Activated naive CD8-positive, alpha-beta T cell treated with anti-CD3 and anti-CD28 coated beads for 36 hours (primary cell): ENCODE results near the gene CPEB4. TPM values are rescaled to one million over a fixed set of nuclear protein-coding genes. Genes with fewer than 3 reads are reported as not detected.

ENCODE experiments used
- DNase-seq: peaks from one replicate; pipeline ENCODE4 v3.0.0; 2021
- H3K27ac Mint-ChIP-seq: one replicate; pipeline ENCODE4 v1.8.0; 2022; ENCODE audit warnings: mild to moderate bottlenecking, moderate library complexity, mixed read lengths
- H3K27me3 Mint-ChIP-seq: one replicate; pipeline ENCODE4 v1.8.0; 2022; ENCODE audit warnings: mild to moderate bottlenecking, mixed read lengths
- H3K36me3 Mint-ChIP-seq: one replicate; pipeline ENCODE4 v1.8.0; 2021; ENCODE audit warnings: mild to moderate bottlenecking, mixed read lengths
- H3K4me1 Mint-ChIP-seq: one replicate; pipeline ENCODE4 v1.8.0; 2021; ENCODE audit warnings: mixed read lengths
- H3K4me3 Mint-ChIP-seq: one replicate; pipeline ENCODE4 v1.8.0; 2022; ENCODE audit warnings: mild to moderate bottlenecking, moderate library complexity, mixed read lengths
- H3K9me3 Mint-ChIP-seq: one replicate; pipeline ENCODE4 v1.8.0; 2022; ENCODE audit warnings: mixed read lengths
- total RNA-seq, 2 experiments: library from RNA; stranded (reverse); gene quantifications; one replicate each; pipeline ENCODE4 v1.2.3, GENCODE V29; 2021

CPEB4 gene
- total RNA-seq, 2 experiments from 2014 or later, result 7.4 to 8.4 TPM

DNA sequence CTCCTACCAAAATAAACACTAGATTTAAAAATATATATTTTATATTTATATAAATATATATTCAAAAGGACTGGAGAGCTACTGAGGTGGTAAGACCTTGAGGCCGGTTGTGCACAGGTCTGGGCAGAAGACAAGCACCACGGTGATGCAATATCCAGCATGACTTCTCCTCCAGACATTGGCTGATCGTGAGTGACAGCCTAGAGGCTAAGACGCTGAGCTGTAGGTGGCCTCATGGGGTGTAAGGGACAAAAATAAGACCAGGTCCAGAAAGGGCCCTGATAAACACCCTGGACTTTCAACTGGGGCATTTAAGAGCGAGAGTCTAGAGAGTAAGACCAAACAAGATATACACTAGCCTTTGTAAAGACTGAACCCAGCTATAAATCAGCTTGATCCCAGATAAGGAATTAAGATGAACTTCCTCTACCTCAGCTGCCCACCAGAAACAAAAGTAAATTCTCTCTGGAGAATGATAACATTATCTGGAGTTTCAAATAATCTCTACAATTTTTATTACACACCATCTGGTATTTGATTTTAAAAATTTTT is 86.6 kb downstream of the CPEB4 start:
- no peak overlapping the region for H3K4me3 Mint-ChIP-seq
- no peak overlapping the region for H3K27ac Mint-ChIP-seq
- peaks cover 21% of the 10 kb centered on the region for H3K27me3 Mint-ChIP-seq
- H3K9me3 Mint-ChIP-seq, result no peaks in the 10 kb centered on the region
- no peak for DNase-seq
- peaks cover 7% of the 10 kb centered on the region for H3K4me1 Mint-ChIP-seq
- H3K36me3 Mint-ChIP-seq, result no peaks in the 10 kb centered on the region

DNA sequence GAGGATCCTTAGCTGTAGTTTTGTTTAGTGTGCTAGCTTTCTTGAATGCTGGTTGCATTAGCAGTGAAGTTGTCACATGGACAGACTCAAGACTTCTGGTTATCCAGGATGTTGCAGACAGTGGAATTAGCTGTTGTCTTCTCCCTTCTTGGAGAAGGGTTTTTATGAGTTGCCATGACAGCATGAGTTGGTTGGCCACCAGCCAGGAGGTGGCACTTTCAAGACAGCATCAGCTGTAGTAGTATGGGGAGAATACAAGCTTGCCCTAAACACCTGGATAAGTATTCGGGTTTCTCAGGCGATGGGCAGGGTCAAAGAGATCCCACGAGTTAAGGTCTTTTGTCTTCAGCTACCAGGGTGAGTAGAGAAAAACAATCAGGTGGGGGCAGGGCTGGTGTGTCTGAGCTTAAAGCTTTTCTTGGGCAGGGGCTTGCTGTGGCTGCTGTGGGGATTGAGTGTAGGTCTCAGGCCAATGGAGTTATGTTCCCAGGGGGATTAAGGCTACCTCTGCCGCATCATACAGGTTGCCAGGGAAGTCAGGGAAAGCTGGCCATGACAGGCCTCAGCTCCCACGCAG is 93.1 kb downstream of the CPEB4 start:
- H3K4me1 Mint-ChIP-seq, result no peaks in the 10 kb centered on the region
- H3K27me3 Mint-ChIP-seq, result peaks cover 35% of the 10 kb centered on the region
- no peak overlapping the region for H3K4me3 Mint-ChIP-seq
- no peaks in the 10 kb centered on the region for H3K36me3 Mint-ChIP-seq
- DNase-seq, result no peak
- peaks cover 8% of the 10 kb centered on the region for H3K9me3 Mint-ChIP-seq
- no peak overlapping the region for H3K27ac Mint-ChIP-seq

DNA sequence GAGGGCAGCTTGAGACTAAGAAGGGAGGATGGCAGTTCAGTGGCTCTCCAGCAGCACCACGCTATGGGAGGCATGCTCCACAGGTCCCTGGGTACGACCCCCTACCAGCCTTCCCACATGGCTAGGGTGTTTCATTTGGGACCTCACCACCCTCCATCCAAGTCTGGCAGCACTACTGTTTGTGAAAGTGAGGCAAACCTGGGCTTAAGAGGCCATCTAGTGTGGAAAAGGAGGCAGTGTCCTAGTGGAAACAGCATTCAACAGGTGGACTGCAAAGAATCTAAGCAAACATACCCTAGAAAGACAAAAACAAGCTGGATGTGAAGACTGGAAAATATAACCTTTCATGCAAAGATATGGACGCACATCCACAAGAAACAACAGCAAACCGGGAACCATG is 96.1 kb downstream of the CPEB4 start:
- Mint-ChIP-seq H3K4me3 (no peak overlapping the region), H3K36me3 (no peaks in the 10 kb centered on the region), H3K27me3 (peaks cover 22% of the 10 kb centered on the region), H3K4me1 (no peaks in the 10 kb centered on the region), H3K27ac (no peak overlapping the region), H3K9me3 (peaks cover 8% of the 10 kb centered on the region)
- DNase-seq, result no peak

DNA sequence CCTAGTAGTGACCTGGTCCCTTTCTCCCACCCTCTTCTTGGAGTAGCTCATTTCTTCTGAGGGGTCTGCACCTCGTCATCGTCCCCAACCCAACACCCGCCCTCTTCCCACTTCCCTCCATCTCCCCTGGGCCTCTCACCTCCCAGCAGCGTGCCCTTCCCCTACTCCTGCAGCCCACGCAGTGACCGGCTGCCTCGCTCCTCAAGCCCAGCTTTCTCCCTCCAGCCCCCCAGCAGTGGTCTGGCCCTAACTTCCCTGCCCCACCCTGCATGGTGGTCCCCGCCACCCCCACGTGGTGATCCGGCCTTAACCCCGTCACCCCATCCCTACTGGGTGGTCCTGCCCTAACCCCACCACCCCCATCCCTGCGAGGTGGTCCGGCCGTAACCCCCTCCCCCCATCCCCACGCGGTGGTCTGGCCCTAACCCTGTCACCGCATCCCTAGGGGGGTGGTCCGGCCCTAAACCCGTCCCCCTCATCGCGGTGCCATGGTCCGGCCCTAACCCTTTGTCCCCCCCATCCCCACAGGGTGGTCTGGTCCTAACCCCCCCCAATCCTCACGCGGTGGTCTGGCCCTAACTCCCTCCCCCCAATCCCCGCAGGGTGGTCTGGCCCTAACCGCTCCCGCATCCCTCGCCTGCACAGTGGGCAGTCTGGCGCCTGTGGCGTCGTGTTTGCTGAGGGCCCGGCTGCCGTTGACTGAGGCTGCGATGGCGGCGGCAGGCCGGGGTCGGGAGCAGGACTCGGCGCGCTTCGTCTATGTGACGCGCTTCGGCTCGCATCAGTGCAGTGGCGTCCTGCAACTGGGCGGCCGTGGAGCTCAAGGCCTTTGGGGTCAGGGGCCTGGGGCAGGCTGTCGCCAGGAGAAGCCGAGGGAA is 100.6 kb downstream of the CPEB4 start, which contains the start of gene C5orf47:
C5orf47 (plus strand) TSS at position 617 of the 878 bp plus-strand sequence; CDS start at position 711, 94 bp downstream.
- Mint-ChIP-seq H3K36me3 (no peaks in the 10 kb centered on the region), H3K4me3 (no peak within 1 kb of the TSS), H3K27me3 (peaks cover 4% of the 10 kb centered on the region), H3K4me1 (no peaks in the 10 kb centered on the region), H3K9me3 (peaks cover 3% of the 10 kb centered on the region), H3K27ac (no peak within 1 kb of the TSS)
- no peak for DNase-seq

GRCh38 chr5:173989432-173990082 is 101.4 kb downstream of the CPEB4 start:
- Mint-ChIP-seq H3K36me3 (no peaks in the 10 kb centered on the region), H3K27ac (no peak overlapping the region), H3K4me3 (no peak overlapping the region), H3K27me3 (peaks cover 4% of the 10 kb centered on the region), H3K9me3 (peaks cover 3% of the 10 kb centered on the region), H3K4me1 (no peaks in the 10 kb centered on the region)
- DNase-seq, result no peak

DNA sequence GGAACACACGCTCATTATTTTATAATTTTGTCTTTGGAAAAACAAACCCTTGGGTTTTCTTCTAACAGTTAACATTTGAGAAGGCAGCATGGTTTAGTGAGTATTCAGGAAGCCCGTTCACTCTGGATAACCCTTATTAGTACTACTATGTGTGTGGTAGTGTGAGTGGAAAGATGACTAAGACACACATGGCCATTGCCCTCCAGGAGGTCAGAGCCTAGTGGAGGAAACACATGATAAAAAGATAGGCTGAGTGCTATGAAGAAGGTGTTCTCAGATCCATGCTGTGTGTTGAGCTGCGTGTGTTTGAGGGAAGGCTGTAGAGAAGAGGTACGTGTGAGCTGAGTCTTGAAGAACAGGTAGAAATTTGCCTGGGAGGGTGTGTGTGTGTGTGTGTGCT is 109.2 kb downstream of the CPEB4 start:
- no peak for DNase-seq
- peaks cover 16% of the 10 kb centered on the region for H3K27me3 Mint-ChIP-seq

DNA sequence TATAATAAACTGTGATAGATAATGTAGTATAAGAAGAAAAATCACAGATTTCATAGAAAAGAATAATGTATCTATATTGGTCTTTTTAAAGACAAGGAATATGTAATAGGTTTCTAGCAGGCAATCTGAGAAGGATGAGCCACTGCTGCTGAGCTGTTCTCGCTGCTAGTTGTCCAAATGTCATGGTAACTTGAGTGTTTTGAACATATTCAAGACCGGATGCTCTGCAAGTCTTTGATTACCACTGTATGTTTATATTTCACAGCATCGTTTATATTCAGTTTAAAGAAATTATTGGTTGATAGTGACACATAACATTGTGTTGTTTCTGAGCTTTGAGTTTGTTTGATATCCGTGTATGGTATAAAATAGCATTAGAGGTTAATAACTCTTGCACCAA is 110.4 kb downstream of the CPEB4 start:
- Mint-ChIP-seq H3K27me3 (peaks cover 22% of the 10 kb centered on the region), H3K36me3 (no peaks in the 10 kb centered on the region), H3K27ac (no peak overlapping the region)

More for the DNA sequence above, 109.2 kb downstream of the CPEB4 start:
- no peak overlapping the region for H3K4me3 Mint-ChIP-seq
- no peaks in the 10 kb centered on the region for H3K4me1 Mint-ChIP-seq
- no peak overlapping the region for H3K27ac Mint-ChIP-seq
- H3K9me3 Mint-ChIP-seq, result no peaks in the 10 kb centered on the region
- no peaks in the 10 kb centered on the region for H3K36me3 Mint-ChIP-seq

DNA sequence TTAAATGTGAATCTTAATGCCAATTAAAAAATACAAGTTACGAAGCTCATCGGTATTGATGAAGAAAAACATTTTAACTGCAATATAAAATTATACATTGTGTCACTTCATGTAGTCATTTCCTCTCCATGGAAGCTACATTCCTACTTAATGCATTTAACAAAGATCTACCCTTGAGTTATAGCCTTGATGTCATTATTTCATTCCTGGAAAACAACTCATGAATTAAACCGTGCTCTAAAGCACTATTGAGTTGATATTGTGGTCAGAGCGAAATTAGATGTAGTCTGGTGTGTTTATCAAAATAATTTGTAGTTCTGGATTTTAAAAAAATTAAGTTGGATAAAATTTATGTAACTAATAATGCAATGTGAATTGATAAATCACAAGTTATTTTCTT is 111.9 kb downstream of the CPEB4 start:
- H3K4me1 Mint-ChIP-seq, result no peaks in the 10 kb centered on the region
- no peaks in the 10 kb centered on the region for H3K36me3 Mint-ChIP-seq
- H3K27ac Mint-ChIP-seq, result no peak overlapping the region
- DNase-seq, result no peak
- peaks cover 18% of the 10 kb centered on the region for H3K27me3 Mint-ChIP-seq
- H3K4me3 Mint-ChIP-seq, result no peak overlapping the region
- H3K9me3 Mint-ChIP-seq, result no peaks in the 10 kb centered on the region

More for the DNA sequence above, 110.4 kb downstream of the CPEB4 start:
- DNase-seq, result no peak
- Mint-ChIP-seq H3K9me3 (no peaks in the 10 kb centered on the region), H3K4me3 (no peak overlapping the region), H3K4me1 (no peaks in the 10 kb centered on the region)

GRCh38 chr5:174003795-174004194 is 115.6 kb downstream of the CPEB4 start:
- Mint-ChIP-seq H3K27ac (no peak overlapping the region), H3K4me3 (no peak overlapping the region), H3K4me1 (no peaks in the 10 kb centered on the region), H3K36me3 (no peaks in the 10 kb centered on the region), H3K27me3 (peaks cover 13% of the 10 kb centered on the region), H3K9me3 (no peaks in the 10 kb centered on the region)
- no peak for DNase-seq

GRCh38 chr5:174008922-174009321 is 120.8 kb downstream of the CPEB4 start:
- DNase-seq, result no peak
- no peak overlapping the region for H3K27ac Mint-ChIP-seq
- peaks cover 8% of the 10 kb centered on the region for H3K27me3 Mint-ChIP-seq
- no peaks in the 10 kb centered on the region for H3K36me3 Mint-ChIP-seq
- H3K4me1 Mint-ChIP-seq, result no peaks in the 10 kb centered on the region
- H3K9me3 Mint-ChIP-seq, result no peaks in the 10 kb centered on the region
- no peak overlapping the region for H3K4me3 Mint-ChIP-seq

DNA sequence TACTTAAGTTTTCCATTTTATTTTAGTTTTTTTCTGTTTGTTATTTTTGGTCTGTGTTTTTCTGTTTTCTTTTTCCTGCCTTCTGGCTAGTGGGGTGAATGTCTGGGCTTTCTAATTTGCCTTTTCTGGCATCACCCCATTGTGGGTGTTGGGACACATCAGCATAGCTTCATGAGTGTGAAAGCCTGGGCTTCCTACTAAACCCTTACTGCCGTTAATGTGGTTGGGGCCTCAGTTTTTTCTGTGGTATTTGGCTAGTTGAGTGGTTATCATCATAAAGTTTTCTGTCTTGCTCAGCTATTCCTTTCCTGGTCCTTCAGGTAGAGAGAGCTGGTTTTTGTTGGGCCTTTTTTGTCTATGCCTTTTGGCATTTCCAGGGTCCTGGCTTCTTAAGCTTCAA is 122.2 kb downstream of the CPEB4 start:
- Mint-ChIP-seq H3K27me3 (peaks cover 8% of the 10 kb centered on the region), H3K9me3 (no peaks in the 10 kb centered on the region), H3K4me3 (no peak overlapping the region), H3K36me3 (no peaks in the 10 kb centered on the region), H3K4me1 (no peaks in the 10 kb centered on the region), H3K27ac (no peak overlapping the region)
- DNase-seq, result no peak

GRCh38 chr5:174011441-174011840 is 123.3 kb downstream of the CPEB4 start:
- H3K9me3 Mint-ChIP-seq, result no peaks in the 10 kb centered on the region
- H3K27me3 Mint-ChIP-seq, result peaks cover 8% of the 10 kb centered on the region

More at GRCh38 chr5:174011441-174011840, 123.3 kb downstream of the CPEB4 start:
- Mint-ChIP-seq H3K4me3 (no peak overlapping the region), H3K4me1 (no peaks in the 10 kb centered on the region), H3K27ac (no peak overlapping the region), H3K36me3 (no peaks in the 10 kb centered on the region)
- DNase-seq, result no peak
